HG03565 (cell line): ENCODE results near the gene TMEM236.
"Not testable (repeated sequence)": the region's sequence is repeated elsewhere in the genome, so short reads cannot be mapped to it uniquely, and the experiment has no call there.

ENCODE experiments used
- ATAC-seq: cut with Tn5 transposase; IDR thresholded peaks from one replicate; pipeline ENCODE4 v1.9.1; 2021; ENCODE audit warnings: mild to moderate bottlenecking, moderate library complexity; ENCODE audit not compliant: unreplicated experiment

Gene TMEM236, protein sequence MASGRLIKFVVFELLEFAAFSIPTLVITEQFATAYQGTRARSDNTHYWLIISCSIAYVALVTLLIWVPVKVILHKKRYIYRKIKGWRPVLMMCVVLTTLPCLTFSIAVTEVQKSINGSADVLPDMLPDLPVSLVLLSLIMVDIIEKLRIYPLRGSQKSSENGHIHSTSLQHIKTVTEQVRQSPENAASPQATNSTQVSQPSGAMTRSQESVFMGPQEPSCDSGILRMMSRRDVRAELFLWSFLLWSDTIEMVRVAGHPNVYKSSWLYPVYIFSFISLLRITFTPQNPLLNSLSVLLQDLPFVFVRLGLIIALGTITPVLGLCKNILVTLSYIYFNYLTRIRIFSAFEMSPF

GRCh38 chr10:17751781-17752445, at the start of gene TMEM236:
TMEM236 (plus strand) TSS chr10:17752201; CDS start chr10:17752296, 95 bp downstream.
- ATAC-seq = no peak

GRCh38 chr10:17703706-17704105, 48.3 kb upstream of the TMEM236 start:
- ATAC-seq = no peak

GRCh38 chr10:17708821-17709220, 43.2 kb upstream of the TMEM236 start:
- no peak for ATAC-seq

DNA sequence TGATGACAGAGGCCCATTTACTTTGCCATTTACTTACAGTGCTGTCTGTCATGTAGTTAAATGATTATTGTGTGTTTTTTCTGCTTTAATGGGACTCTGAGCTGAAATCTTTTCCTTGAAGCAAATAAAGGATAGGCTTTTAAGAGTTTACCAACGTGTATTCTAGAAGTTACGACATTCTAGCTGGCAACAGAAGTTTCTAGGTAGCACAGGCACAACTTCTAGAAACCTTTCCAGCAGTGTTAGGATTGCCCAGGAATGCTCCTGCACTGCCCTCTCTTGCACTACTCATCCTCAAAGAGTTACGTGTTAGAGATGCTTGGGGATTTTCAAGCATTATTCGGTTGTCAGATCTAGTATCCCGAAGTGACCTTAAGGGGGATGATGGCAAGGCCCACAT, 42.5 kb upstream of the TMEM236 start:
- no peak for ATAC-seq

- ATAC-seq = no peak
Measured at GRCh38 chr10:17710181-17710580, 41.8 kb upstream of the TMEM236 start.

GRCh38 chr10:17712053-17712452, 39.9 kb upstream of the TMEM236 start:
- ATAC-seq = no peak

- ATAC-seq = no peak
Measured at GRCh38 chr10:17712717-17713471, 39.1 kb upstream of the TMEM236 start.

GRCh38 chr10:17713758-17714157, 38.2 kb upstream of the TMEM236 start:
- no peak for ATAC-seq

GRCh38 chr10:17716161-17716560, 35.8 kb upstream of the TMEM236 start:
- ATAC-seq = no peak

- ATAC-seq = not testable (repeated sequence)
Measured at GRCh38 chr10:17722317-17723014, 29.5 kb upstream of the TMEM236 start.

- no peak for ATAC-seq
Measured at GRCh38 chr10:17725703-17726102, 26.3 kb upstream of the TMEM236 start.

DNA sequence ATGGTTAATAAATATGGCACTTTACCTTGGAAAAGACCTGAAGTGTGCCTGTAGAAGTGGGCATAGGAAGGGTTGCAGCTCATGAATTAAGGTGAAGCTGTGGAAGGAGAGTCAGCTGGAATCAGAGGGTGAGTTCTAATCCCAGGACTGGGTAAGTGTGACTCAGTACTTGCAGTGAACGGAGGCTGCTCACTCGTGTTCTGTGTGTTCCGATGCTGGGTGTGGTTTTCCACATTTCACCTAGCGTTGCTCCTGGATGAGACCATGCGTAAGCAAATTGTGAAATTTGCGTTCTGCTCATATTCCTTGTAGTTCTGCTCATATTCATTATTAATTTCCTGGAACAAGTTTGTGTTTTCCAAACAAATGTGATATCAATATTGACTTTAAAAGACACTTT, 22.4 kb upstream of the TMEM236 start:
- ATAC-seq = no peak

DNA sequence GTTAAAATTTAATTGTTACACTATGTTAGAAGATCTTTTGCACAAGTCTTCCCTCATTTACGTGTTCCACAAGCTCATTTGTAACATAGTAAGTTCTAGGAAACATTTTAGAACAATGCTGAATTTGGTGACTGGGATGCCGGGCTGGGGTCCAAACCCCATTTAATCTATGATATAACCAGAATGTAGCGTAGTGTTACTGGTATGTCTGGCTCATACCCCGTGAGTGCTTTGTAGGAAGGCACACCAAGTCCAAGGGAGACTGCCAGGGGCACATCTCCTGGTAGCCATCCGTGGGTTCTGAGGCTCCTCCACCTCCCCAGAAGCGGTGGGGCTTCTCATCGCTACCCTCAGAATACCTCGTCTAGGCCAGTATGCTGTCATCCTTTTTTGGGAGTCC, 21.3 kb upstream of the TMEM236 start:
- ATAC-seq = no peak

DNA sequence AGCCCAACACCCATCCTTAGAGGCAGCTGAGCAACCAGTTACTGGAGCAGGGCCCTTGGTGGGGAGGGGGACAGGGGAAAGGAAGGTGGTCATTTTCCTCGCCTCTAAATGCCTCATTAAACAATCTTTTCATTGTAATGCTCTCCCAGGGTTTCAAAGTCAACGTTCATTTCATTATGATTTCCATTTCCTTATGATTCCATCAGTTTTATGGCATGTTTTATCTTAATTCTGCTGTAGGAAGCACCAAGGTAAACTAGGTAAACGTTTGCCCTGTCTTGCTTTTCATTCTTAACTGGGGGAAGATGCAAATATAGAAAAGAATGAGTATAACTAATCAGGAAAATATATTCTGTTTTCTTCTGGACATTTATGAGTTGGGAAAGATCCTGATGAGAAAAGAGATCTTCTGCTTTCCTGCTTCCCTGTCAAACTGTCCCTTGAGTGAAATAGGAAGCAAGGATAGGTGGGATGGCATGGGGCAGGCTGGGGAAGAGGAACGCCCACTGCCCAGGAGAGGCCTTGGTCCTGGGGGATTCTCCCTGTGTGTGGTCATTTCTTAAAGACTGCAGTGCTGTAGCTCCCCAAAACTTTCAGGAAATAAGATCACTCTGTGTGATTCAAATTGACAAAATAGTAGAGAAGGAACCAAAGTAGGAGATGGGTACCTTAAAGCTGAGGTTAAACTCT, 20.5 kb upstream of the TMEM236 start:
- no peak for ATAC-seq

GRCh38 chr10:17733620-17734019, 18.4 kb upstream of the TMEM236 start:
- ATAC-seq = no peak

DNA sequence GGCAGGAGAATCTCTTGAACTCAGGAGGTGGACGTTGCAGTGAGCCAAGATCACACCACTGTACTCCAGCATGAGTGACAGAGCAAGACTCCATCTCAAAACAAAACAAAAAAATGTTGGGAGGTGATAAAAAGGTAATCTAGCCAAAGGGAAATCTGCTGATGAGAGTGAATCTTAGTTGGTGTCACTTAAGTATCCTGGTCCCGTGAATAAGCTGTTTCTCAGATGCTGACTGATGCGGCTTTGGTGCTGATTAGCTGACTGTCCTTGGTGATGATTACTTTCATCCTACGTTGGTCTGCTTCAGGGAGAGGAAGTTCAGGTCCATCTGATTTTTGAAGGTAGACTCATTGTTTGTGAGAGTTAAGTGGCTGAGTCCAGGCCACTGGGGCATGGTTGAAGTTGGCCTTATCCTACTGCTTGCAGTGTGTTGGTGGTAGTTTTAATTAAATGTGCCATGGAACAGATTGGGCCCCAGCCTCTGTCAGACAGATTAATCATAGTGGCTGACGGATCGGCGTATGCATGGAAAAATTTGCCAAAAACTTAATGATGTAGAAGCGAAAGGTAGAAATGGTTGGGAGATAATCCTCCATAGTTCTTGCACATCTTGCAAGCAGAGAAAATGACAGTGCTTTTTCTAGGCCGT, 17.4 kb upstream of the TMEM236 start:
- ATAC-seq = no peak

DNA sequence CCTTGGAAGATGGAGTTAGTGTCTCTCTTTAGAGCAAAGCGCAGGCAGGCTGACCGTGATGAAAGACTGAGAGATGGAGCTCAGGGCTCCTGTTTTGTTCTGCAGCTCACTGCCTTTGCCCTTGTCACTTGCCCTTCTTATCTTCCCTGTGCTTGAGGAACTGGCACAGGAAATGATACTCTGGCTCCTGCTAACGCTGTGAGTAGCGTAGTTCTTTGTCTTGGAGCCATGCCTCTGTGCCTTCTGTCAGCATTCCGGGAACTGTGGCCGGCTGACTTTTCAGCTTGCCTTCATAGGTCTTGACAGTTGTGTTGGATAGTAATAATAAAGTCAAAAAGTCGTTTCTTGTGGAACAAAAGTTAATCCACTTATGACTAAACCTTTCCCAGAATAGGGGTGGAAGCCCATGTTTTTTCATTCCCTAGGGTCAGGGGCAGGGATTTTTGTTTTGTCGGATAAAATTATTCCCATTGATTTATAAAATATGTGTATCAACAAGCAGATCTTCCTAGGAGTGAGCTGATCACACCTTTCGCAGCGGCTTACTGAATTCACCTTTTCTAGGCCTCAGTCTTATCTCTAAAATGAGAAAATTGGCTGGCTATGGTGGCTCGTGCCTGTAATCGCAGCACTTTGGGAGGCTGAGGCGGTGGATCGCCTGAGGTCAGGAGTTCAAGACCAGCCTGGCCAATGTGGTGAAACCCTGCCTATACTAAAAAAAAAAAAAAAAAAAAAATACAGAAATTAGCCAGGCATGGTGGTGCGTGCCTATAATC, 16.6 kb upstream of the TMEM236 start:
- ATAC-seq = no peak

DNA sequence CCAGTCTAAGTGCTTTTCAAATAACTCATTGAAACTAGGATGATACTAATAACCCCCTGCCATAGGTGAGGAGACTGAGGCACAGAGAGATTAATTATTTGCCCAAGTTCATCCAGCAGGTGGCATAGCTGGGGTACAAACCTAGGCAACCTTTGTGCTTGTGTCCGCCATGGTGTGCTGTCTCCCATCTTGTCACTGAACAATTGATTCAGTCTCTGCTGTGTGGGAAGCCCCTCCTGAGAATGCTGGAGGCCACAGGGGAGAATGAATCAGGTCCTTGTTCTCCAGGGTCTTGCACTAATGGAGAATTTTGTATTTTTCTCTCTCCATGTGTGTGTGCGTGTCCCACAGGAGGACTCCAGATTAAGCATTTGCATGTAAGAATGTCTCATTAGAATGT, 15.8 kb upstream of the TMEM236 start:
- ATAC-seq = no peak
